WTC11 (cell line): ENCODE results near the gene GATAD2A. TPM values are rescaled to one million over a fixed set of nuclear protein-coding genes. Genes with fewer than 3 reads are reported as not detected.
A peak's percentile ranks its signal among the peaks of the same experiment; 100 is the strongest.

Experiments
- ATAC-seq: fragments of 200-7000 bp; cut with Tn5 transposase; 2 replicates; pipeline ENCODE4 v1.10.0; 2021; ENCODE audit warnings: mild to moderate bottlenecking, moderate library complexity
- CTCF ChIA-PET: fragments of 300-600 bp; sonication (Branson Sonifier 250); formaldehyde crosslinking; loops from one replicate; lab custom pipeline; 2021; ENCODE audit warnings: antibody characterized with exemption; lab: Charles Lee
- POLR2A ChIA-PET: fragments of 350-600 bp; sonication (Branson Sonifier 250); formaldehyde crosslinking; loops from one replicate; lab custom pipeline; 2021; ENCODE audit warnings: antibody characterized with exemption; lab: Charles Lee
- DNase-seq: peaks from one replicate; pipeline ENCODE4 v3.0.0; 2021; ENCODE audit warnings: low spot score
- H3K27ac Mint-ChIP-seq: 2 replicates; pipeline ENCODE4 v1.8.0; 2021; ENCODE audit warnings: mixed read lengths
- H3K27me3 Mint-ChIP-seq: 2 replicates; pipeline ENCODE4 v1.8.0; 2021; ENCODE audit warnings: low read depth, mild to moderate bottlenecking, moderate library complexity, mixed read lengths
- H3K36me3 Mint-ChIP-seq: 2 replicates; pipeline ENCODE4 v1.8.0; 2021; ENCODE audit warnings: mixed read lengths
- H3K4me1 Mint-ChIP-seq: 2 replicates; pipeline ENCODE4 v1.8.0; 2022; ENCODE audit warnings: mixed read lengths
- H3K4me3 Mint-ChIP-seq: 2 replicates; pipeline ENCODE4 v1.8.0; 2021; ENCODE audit warnings: mild to moderate bottlenecking, moderate library complexity, mixed read lengths
- H3K9me3 Mint-ChIP-seq: 2 replicates; pipeline ENCODE4 v1.8.0; 2021; ENCODE audit warnings: mixed read lengths
- ATF2 ChIP-seq: sonication (generic); formaldehyde crosslinking; IDR thresholded peaks from 2 replicates; pipeline ENCODE4 v1.8.1; 2022; ENCODE audit warnings: low read depth, missing genetic modification reagents, borderline replicate concordance
- ATF6 ChIP-seq: sonication (generic); formaldehyde crosslinking; IDR thresholded peaks from 2 replicates; pipeline ENCODE4 v1.8.1; 2023; ENCODE audit warnings: mild to moderate bottlenecking, missing genetic modification reagents
- CREM ChIP-seq: sonication (generic); formaldehyde crosslinking; IDR thresholded peaks from 2 replicates; pipeline ENCODE4 v1.8.1; 2022; ENCODE audit warnings: mild to moderate bottlenecking, missing genetic modification reagents, moderate library complexity
- ESRRA ChIP-seq: sonication (generic); formaldehyde crosslinking; IDR thresholded peaks from 2 replicates; pipeline ENCODE4 v1.8.1; 2022; ENCODE audit warnings: mild to moderate bottlenecking, missing genetic modification reagents, borderline replicate concordance
- FOXK1 ChIP-seq: sonication (generic); formaldehyde crosslinking; IDR thresholded peaks from 2 replicates; pipeline ENCODE4 v1.8.0; 2022; ENCODE audit warnings: mild to moderate bottlenecking, moderate library complexity, missing genetic modification reagents
- MYBL2 ChIP-seq: sonication (generic); formaldehyde crosslinking; IDR thresholded peaks from 2 replicates; pipeline ENCODE4 v1.8.1; 2023; ENCODE audit warnings: mild to moderate bottlenecking, moderate library complexity, missing genetic modification reagents
- NR3C1 ChIP-seq: sonication (generic); formaldehyde crosslinking; conservative IDR thresholded peaks from 2 replicates; pipeline ENCODE4 v1.8.1; 2023; ENCODE audit warnings: low read depth, mild to moderate bottlenecking, missing genetic modification reagents
- RELA ChIP-seq: sonication (generic); formaldehyde crosslinking; IDR thresholded peaks from 2 replicates; pipeline ENCODE4 v1.8.1; 2022; ENCODE audit warnings: missing genetic modification reagents, mild to moderate bottlenecking, borderline replicate concordance
- SP1 ChIP-seq: sonication (generic); formaldehyde crosslinking; conservative IDR thresholded peaks from 2 replicates; pipeline ENCODE4 v1.8.1; 2022; ENCODE audit warnings: missing genetic modification reagents
- TEAD1 ChIP-seq: sonication (generic); formaldehyde crosslinking; IDR thresholded peaks from 2 replicates; pipeline ENCODE4 v1.8.0; 2022; ENCODE audit warnings: mild to moderate bottlenecking, missing genetic modification reagents
- USF1 ChIP-seq: sonication (generic); formaldehyde crosslinking; IDR thresholded peaks from 2 replicates; pipeline ENCODE4 v1.8.0; 2022; ENCODE audit warnings: mild to moderate bottlenecking, missing genetic modification reagents
- USF2 ChIP-seq: sonication (generic); formaldehyde crosslinking; IDR thresholded peaks from 2 replicates; pipeline ENCODE4 v1.8.1; 2023; ENCODE audit warnings: mild to moderate bottlenecking, missing genetic modification reagents, moderate library complexity
- ZNF423 ChIP-seq: fragments of 250-450 bp; sonication (Bioruptor Pico); IDR thresholded peaks from 2 replicates; pipeline ENCODE4 v2.1.2; 2022; ENCODE audit warnings: mild to moderate bottlenecking, moderate library complexity
- ZNF512 ChIP-seq: sonication (generic); formaldehyde crosslinking; IDR thresholded peaks from 2 replicates; pipeline ENCODE4 v1.8.1; 2022; ENCODE audit warnings: missing genetic modification reagents, borderline replicate concordance
- ZNF532 ChIP-seq: fragments of 250-450 bp; sonication (Bioruptor Pico); IDR thresholded peaks from 2 replicates; pipeline ENCODE4 v1.9.0; 2021; ENCODE audit warnings: mild to moderate bottlenecking, borderline replicate concordance
- total RNA-seq: library from RNA; stranded (reverse); gene quantifications from 3 replicates; pipeline ENCODE4 v1.2.3, GENCODE V29; 2021

Gene GATAD2A
- total RNA-seq, 1 experiment from 2014 or later, result 209 TPM

GRCh38 chr19:19487950-19488874 lies 82.7 kb downstream of the GATAD2A start:
- DNase-seq (no peak), ATAC-seq (no peak)
- Mint-ChIP-seq H3K4me1 (peaks cover 53% of the 10 kb centered on the region), H3K4me3 (peak overlapping the region; percentile 9; the same call in 1 of the 2 replicates), H3K27me3 (no peaks in the 10 kb centered on the region), H3K27ac (peak overlapping the region; percentile 99), H3K36me3 (peaks cover 12% of the 10 kb centered on the region), H3K9me3 (no peaks in the 10 kb centered on the region)
- TF ChIP-seq ATF6 (CRISPR knock-in tag) (no peak), NR3C1 (CRISPR knock-in tag) (no peak), SP1 (CRISPR knock-in tag) (no peak), CREM (no peak), ATF2 (CRISPR knock-in tag) (no peak), RELA (no peak), ESRRA (no peak)
- ChIA-PET CTCF (interaction anchor here (0.7 to 5.2 kb wide), 10 partner anchors 13 to 146 kb away, joined by 3 to 84 read pairs (median 6); no protein-coding TSS in a partner anchor), POLR2A (interaction anchor here (1.7 to 2.2 kb wide), 3 partner anchors 13 to 83 kb away, joined by 5 to 8 read pairs (median 5); partner anchors contain the start of gene GATAD2A)

- peak; percentile 45 for ATAC-seq
- Mint-ChIP-seq H3K9me3 (no peaks in the 10 kb centered on the region), H3K4me3 (peak overlapping the region; percentile 9; the same call in 1 of the 2 replicates), H3K27ac (peak overlapping the region; percentile 99), H3K36me3 (peaks cover 18% of the 10 kb centered on the region; the same call in 1 of the 2 replicates), H3K27me3 (no peaks in the 10 kb centered on the region), H3K4me1 (peaks cover 52% of the 10 kb centered on the region)
- CTCF ChIA-PET, result interaction anchor here (0.6 to 5.2 kb wide), 10 partner anchors 13 to 259 kb away, joined by 3 to 84 read pairs (median 12); partner anchors contain the start of gene GATAD2A
- POLR2A ChIA-PET, result interaction anchor here (1.7 to 2.2 kb wide), 2 partner anchors 14 to 84 kb away, joined by 5 to 8 read pairs; partner anchors contain the start of gene GATAD2A
- peak; percentile 90 for DNase-seq
- no peak for TF ChIP-seq TEAD1 (CRISPR knock-in tag)
- peak; percentile 96 for TF ChIP-seq USF2 (CRISPR knock-in tag)
- TF ChIP-seq ZNF423 (CRISPR knock-in tag), result peak; percentile 39; the same call in 1 of the 2 replicates
- TF ChIP-seq USF1 (CRISPR knock-in tag), result peak; percentile 96
- no peak for TF ChIP-seq ZNF512 (CRISPR knock-in tag)
- no peak for TF ChIP-seq FOXK1 (CRISPR knock-in tag)
- TF ChIP-seq ZNF532 (CRISPR knock-in tag), result 0 out of 2 replicates have a peak, but pooled peaks have one; percentile 40
- no peak for TF ChIP-seq MYBL2 (CRISPR knock-in tag)
Measured at GRCh38 chr19:19488875-19489690, 83.6 kb downstream of the GATAD2A start.
